Neural cell (in vitro differentiated cells): ENCODE measurements around the gene RPL7A. TPM values are rescaled to one million over a fixed set of nuclear protein-coding genes. Genes with fewer than 3 reads are reported as not detected.

ENCODE experiments used
- H2AFZ ChIP-seq: fragments of 200-600, 300-800 bp; sonication (generic), shearing (Covaris generic); 2 replicates; pipeline ENCODE4 v1.6.0; 2014; ENCODE audit warnings: low read depth, mild to moderate bottlenecking, antibody characterized with exemption, low read length, moderate library complexity
- H3F3A ChIP-seq: fragments of 200-600 bp; shearing (Covaris generic); 2 replicates; pipeline ENCODE4 v1.6.1; 2016; ENCODE audit warnings: mild to moderate bottlenecking, moderate library complexity, mixed read lengths, antibody characterized with exemption, low read length; ENCODE audit not compliant: insufficient read depth, poor library complexity, severe bottlenecking
- H3K27ac ChIP-seq: fragments of 200-600, 300-800 bp; sonication (generic), shearing (Covaris generic); 2 replicates; pipeline ENCODE4 v1.5.1; 2014; ENCODE audit warnings: mild to moderate bottlenecking, low read length, moderate library complexity
- H3K27me3 ChIP-seq: fragments of 300-800, 200-600 bp; sonication (generic), shearing (Covaris generic); 2 replicates; pipeline ENCODE4 v1.6.0; 2014; ENCODE audit warnings: mild to moderate bottlenecking, low read depth, low read length, moderate library complexity; ENCODE audit not compliant: insufficient read depth
- H3K36me3 ChIP-seq: fragments of 300-800, 200-600 bp; sonication (generic), shearing (Covaris generic); 2 replicates; pipeline ENCODE4 v1.5.1; 2014; ENCODE audit warnings: mild to moderate bottlenecking, antibody characterized with exemption, low read length, moderate library complexity; ENCODE audit not compliant: insufficient read depth
- H3K4me2 ChIP-seq: fragments of 300-800, 200-600 bp; sonication (generic), shearing (Covaris generic); 2 replicates; pipeline ENCODE4 v1.6.0; 2014; ENCODE audit warnings: mild to moderate bottlenecking, low read length
- H3K4me3 ChIP-seq: fragments of 300-800, 200-600 bp; sonication (generic), shearing (Covaris generic); 2 replicates; pipeline ENCODE4 v1.5.1; 2014; ENCODE audit warnings: mild to moderate bottlenecking, low read length, moderate library complexity
- H3K79me2 ChIP-seq: fragments of 200-600 bp; shearing (Covaris generic); replicated peaks from 2 replicates; pipeline ENCODE4 v1.6.0; 2014; ENCODE audit warnings: mild to moderate bottlenecking, low read length, moderate library complexity; ENCODE audit not compliant: insufficient read depth
- H3K9ac ChIP-seq: fragments of 300-800, 200-600 bp; sonication (generic), shearing (Covaris generic); 2 replicates; pipeline ENCODE4 v1.6.1; 2016; ENCODE audit warnings: mild to moderate bottlenecking, low read length, mixed read lengths
- H3K9me2 ChIP-seq: fragments of 200-600 bp; shearing (Covaris generic); 2 replicates; pipeline ENCODE4 v1.6.1; 2016; ENCODE audit warnings: mild to moderate bottlenecking, low read length, mixed read lengths; ENCODE audit not compliant: insufficient read depth
- H3K9me3 ChIP-seq: fragments of 200-600, 300-800 bp; sonication (generic), shearing (Covaris generic); 2 replicates; pipeline ENCODE4 v1.6.1; 2016; ENCODE audit warnings: mild to moderate bottlenecking, mixed run types, low read length, moderate library complexity, mixed read lengths
- H4K20me1 ChIP-seq: fragments of 200-600 bp; shearing (Covaris generic); 2 replicates; pipeline ENCODE4 v1.6.1; 2016; ENCODE audit warnings: mild to moderate bottlenecking, mixed run types; ENCODE audit not compliant: insufficient read depth
- EP300 ChIP-seq: fragments of 450-650 bp; conservative IDR thresholded peaks from 2 replicates; pipeline ENCODE4 v1.6.1; 2014; ENCODE audit warnings: antibody characterized with exemption, mild to moderate bottlenecking, moderate library complexity; ENCODE audit not compliant: poor library complexity, severe bottlenecking
- EZH2 ChIP-seq: fragments of 200-600, 300-800 bp; shearing (Covaris generic), sonication (generic); IDR thresholded peaks from 2 replicates; pipeline ENCODE4 v1.6.1; 2014; ENCODE audit warnings: antibody characterized with exemption, low read length, borderline replicate concordance, mild to moderate bottlenecking; ENCODE audit not compliant: insufficient read depth, poor library complexity, severe bottlenecking
- MXI1 ChIP-seq: fragments of 450-650 bp; conservative IDR thresholded peaks from 2 replicates; pipeline ENCODE4 v1.6.1; 2014; ENCODE audit warnings: antibody characterized with exemption, mild to moderate bottlenecking; ENCODE audit not compliant: poor library complexity, severe bottlenecking
- POLR2AphosphoS5 ChIP-seq: IDR thresholded peaks from 2 replicates; pipeline ENCODE4 v1.6.1; 2012
- RAD21 ChIP-seq: fragments of 450-650 bp; conservative IDR thresholded peaks from 2 replicates; pipeline ENCODE4 v1.6.1; 2014; ENCODE audit warnings: antibody characterized with exemption, mild to moderate bottlenecking, moderate library complexity
- SMC3 ChIP-seq: fragments of 450-650 bp; conservative IDR thresholded peaks from 2 replicates; pipeline ENCODE4 v1.6.1; 2014; ENCODE audit warnings: antibody characterized with exemption, mild to moderate bottlenecking, moderate library complexity; ENCODE audit not compliant: poor library complexity
- TAF1 ChIP-seq: IDR thresholded peaks from 2 replicates; pipeline ENCODE4 v1.6.1; 2012; ENCODE audit warnings: low read depth
- polyA plus RNA-seq: library from polyadenylated mRNA; depleted of rRNA; stranded (reverse); fragments of >200 nt; gene quantifications from 2 replicates; pipeline ENCODE4 v1.2.3, GENCODE V29; 2014
- TF ChIP-seq, protein P1 (sequence below): IDR thresholded peaks from 2 replicates; pipeline ENCODE4 v1.6.1; 2012; ENCODE audit warnings: borderline replicate concordance
- TF ChIP-seq, protein P2 (sequence below): fragments of 450-650 bp; IDR thresholded peaks from 2 replicates; pipeline ENCODE4 v1.5.1; 2014; ENCODE audit warnings: antibody characterized with exemption, mild to moderate bottlenecking, moderate library complexity; ENCODE audit not compliant: poor library complexity, severe bottlenecking

Gene RPL7A
- polyA plus RNA-seq, 1 donor from 2014 or later, result 1,987 TPM

DNA sequence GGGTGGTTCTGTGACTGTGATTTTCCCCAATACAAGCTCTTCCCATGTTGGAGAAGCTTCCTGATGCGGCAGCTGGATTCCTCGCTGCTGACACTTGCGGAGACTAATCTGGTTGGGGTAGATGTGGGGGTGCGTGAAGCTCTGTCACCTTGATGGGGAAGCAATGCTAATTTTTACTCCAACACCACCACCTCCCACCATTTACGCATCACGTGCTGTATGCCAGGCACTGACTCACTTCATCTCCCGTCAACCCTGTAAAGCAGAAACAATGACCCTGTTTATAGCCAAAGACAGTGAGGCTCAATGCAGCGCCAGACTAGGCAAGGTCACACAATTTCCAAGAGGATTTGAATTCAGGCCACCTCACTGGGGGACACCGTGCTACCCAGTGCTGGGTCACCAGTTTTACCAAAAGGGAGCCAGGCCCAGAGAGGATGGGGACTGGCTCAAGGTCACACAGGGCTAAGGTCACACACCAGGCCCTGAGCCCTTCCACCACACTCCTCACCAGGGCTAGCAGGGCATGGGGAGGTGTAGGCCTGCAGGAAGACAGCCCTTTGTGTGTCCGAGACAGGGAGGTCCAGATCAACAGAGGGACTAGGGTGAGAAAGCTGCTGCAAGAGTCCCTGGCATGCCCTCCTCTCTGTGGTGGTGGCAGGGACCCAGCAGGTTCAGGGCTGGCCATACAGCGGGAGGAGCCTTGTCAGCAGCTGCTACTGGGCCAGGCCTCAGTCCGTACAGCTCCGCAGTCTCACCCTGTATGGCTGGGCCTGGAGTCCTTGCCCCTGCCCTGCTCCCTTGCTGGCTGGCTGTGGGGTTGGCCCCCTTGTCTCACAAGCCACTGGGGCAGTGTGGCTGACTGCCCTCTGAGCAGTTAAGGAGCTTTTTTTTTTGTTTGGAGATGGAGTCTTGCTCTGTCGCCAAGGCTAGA is 31.4 kb downstream of the RPL7A start:
- no peak overlapping the region for H3K9ac ChIP-seq
- no peak overlapping the region for H3K27ac ChIP-seq
- no peaks in the 10 kb centered on the region for H3K27me3 ChIP-seq
- H2AFZ ChIP-seq, result no peak overlapping the region
- H3K36me3 ChIP-seq, result no peaks in the 10 kb centered on the region
- H3F3A ChIP-seq, result no peaks in the 10 kb centered on the region
- H3K79me2 ChIP-seq, result peaks cover 10% of the 10 kb centered on the region
- H3K9me3 ChIP-seq, result no peaks in the 10 kb centered on the region
- H4K20me1 ChIP-seq, result no peaks in the 10 kb centered on the region
- H3K4me3 ChIP-seq, result no peak overlapping the region
- TF ChIP-seq, protein P1, sequence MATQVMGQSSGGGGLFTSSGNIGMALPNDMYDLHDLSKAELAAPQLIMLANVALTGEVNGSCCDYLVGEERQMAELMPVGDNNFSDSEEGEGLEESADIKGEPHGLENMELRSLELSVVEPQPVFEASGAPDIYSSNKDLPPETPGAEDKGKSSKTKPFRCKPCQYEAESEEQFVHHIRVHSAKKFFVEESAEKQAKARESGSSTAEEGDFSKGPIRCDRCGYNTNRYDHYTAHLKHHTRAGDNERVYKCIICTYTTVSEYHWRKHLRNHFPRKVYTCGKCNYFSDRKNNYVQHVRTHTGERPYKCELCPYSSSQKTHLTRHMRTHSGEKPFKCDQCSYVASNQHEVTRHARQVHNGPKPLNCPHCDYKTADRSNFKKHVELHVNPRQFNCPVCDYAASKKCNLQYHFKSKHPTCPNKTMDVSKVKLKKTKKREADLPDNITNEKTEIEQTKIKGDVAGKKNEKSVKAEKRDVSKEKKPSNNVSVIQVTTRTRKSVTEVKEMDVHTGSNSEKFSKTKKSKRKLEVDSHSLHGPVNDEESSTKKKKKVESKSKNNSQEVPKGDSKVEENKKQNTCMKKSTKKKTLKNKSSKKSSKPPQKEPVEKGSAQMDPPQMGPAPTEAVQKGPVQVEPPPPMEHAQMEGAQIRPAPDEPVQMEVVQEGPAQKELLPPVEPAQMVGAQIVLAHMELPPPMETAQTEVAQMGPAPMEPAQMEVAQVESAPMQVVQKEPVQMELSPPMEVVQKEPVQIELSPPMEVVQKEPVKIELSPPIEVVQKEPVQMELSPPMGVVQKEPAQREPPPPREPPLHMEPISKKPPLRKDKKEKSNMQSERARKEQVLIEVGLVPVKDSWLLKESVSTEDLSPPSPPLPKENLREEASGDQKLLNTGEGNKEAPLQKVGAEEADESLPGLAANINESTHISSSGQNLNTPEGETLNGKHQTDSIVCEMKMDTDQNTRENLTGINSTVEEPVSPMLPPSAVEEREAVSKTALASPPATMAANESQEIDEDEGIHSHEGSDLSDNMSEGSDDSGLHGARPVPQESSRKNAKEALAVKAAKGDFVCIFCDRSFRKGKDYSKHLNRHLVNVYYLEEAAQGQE, result no peak
- TF ChIP-seq TAF1 (no peak), EP300 (no peak)
- no peak overlapping the region for H3K4me2 ChIP-seq
- no peaks in the 10 kb centered on the region for H3K9me2 ChIP-seq

DNA sequence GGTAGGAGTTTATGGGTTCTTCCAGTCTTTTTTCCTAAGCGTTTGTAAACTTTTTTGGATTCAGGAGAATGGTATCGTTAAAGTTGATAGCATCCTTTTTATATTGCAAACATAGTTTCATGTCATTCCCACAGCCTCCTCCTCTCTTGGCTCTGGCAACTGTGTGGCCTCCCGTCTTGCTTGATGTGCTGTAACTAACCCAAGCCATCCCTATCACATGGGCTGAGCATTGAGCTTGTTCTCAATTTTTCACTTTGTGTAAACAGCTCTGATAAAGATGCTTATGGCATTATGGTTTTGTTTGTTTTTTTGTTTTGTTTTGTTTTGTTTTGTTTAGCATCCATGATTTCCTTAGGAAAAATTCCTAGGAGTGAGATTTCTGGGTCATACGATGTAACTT is 32.7 kb downstream of the RPL7A start:
- no peak overlapping the region for H3K4me2 ChIP-seq
- no peak for TF ChIP-seq RAD21
- TF ChIP-seq SMC3, result no peak
- no peak for TF ChIP-seq TAF1
- no peak for TF ChIP-seq EP300
- TF ChIP-seq, protein P2, sequence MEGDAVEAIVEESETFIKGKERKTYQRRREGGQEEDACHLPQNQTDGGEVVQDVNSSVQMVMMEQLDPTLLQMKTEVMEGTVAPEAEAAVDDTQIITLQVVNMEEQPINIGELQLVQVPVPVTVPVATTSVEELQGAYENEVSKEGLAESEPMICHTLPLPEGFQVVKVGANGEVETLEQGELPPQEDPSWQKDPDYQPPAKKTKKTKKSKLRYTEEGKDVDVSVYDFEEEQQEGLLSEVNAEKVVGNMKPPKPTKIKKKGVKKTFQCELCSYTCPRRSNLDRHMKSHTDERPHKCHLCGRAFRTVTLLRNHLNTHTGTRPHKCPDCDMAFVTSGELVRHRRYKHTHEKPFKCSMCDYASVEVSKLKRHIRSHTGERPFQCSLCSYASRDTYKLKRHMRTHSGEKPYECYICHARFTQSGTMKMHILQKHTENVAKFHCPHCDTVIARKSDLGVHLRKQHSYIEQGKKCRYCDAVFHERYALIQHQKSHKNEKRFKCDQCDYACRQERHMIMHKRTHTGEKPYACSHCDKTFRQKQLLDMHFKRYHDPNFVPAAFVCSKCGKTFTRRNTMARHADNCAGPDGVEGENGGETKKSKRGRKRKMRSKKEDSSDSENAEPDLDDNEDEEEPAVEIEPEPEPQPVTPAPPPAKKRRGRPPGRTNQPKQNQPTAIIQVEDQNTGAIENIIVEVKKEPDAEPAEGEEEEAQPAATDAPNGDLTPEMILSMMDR, result no peak
- TF ChIP-seq EZH2, result no peak
- TF ChIP-seq, protein P1, result no peak
- TF ChIP-seq POLR2AphosphoS5, result no peak
- no peak for TF ChIP-seq MXI1
- H3K9me3 ChIP-seq, result no peaks in the 10 kb centered on the region
- H3K79me2 ChIP-seq, result no peaks in the 10 kb centered on the region
- H3K4me3 ChIP-seq, result no peak overlapping the region
- H3K9me2 ChIP-seq, result no peaks in the 10 kb centered on the region
- H3K27ac ChIP-seq, result no peak overlapping the region
- H3F3A ChIP-seq, result no peaks in the 10 kb centered on the region
- no peaks in the 10 kb centered on the region for H4K20me1 ChIP-seq
- H3K9ac ChIP-seq, result no peak overlapping the region
- H3K36me3 ChIP-seq, result no peaks in the 10 kb centered on the region
- no peak overlapping the region for H2AFZ ChIP-seq
- H3K27me3 ChIP-seq, result no peaks in the 10 kb centered on the region
